HG03558 (cell line): Measurements from ENCODE around the gene SND1.
A peak's percentile ranks its signal among the peaks of the same experiment; 100 is the strongest.

ENCODE experiments used
- ATAC-seq: cut with Tn5 transposase; IDR thresholded peaks from one replicate; pipeline ENCODE4 v1.9.1; 2021; ENCODE audit warnings: moderate number of reproducible peaks; ENCODE audit not compliant: unreplicated experiment; ENCODE audit errors: extremely low read depth

Gene SND1

GRCh38 chr7:128024151-128024550 lies 372.2 kb downstream of the SND1 start:
- no peak for ATAC-seq

DNA sequence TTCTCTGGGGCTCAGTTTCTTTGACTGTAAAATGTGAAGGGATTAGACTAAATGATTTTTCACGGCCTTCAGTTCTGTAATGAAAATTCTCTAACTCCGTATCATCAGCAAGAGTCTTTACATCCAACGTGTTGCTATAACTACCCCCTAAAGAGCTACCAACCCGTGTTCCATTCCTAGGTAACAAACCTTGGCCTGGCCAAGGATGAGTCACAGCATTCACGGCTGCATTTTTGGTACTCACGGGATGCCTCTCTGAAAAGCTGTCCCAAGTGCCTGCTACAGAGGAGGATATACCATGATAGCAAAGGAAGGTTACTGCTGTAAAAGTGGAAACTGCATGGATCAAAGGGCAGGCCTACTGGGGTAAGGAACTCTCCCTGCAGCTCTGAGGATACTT lies 373.4 kb downstream of the SND1 start:
- no peak for ATAC-seq

GRCh38 chr7:128025819-128026218 lies 373.8 kb downstream of the SND1 start:
- ATAC-seq: no peak

DNA sequence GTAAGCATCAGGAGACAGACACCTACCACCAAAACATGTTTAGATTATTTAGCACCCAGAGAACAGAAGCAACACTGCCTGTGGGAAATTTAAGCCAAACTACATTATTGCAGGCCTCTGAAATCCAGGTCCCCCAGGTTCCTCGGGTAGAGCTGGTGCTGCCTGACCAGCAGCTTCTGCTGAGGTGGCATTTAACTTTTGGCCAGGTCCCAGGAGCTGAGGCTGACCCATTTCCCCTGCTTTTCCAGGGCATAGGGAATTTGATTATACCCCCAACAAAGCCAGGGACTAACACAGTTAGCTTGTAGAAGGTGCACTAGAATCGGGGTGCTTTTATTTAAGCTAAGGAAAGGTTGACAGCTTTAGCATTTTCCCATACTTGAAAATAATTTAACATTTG lies 374.6 kb downstream of the SND1 start:
- ATAC-seq: no peak

DNA sequence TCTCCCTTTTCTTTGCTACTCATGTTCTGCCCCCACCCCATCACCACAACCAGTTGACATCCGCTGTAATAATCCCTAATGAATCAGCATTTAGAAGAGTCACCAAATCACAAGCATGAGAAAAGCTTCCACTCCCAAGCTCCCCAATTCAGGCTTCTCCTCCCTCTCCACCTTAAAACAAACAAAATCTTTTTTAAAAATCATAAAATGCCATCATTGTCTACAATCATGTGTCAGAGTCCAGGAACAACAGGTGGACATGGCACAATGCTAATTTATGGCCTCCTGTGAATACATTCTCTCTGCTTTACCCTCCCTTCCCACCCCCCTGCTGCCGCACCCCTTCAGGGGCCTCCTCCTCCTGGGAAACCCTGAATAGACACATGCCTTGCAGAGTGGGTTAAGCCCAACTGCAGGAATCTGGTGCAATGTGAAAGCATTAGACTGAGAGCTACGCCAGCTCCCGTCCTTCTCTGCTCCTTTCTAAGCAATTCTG lies 375.5 kb downstream of the SND1 start:
- no peak for ATAC-seq

- no peak for ATAC-seq
These were observed 377.5 kb downstream of the SND1 start for GRCh38 chr7:128029405-128029995.

GRCh38 chr7:128030263-128030653 lies 378.3 kb downstream of the SND1 start:
- no peak for ATAC-seq

DNA sequence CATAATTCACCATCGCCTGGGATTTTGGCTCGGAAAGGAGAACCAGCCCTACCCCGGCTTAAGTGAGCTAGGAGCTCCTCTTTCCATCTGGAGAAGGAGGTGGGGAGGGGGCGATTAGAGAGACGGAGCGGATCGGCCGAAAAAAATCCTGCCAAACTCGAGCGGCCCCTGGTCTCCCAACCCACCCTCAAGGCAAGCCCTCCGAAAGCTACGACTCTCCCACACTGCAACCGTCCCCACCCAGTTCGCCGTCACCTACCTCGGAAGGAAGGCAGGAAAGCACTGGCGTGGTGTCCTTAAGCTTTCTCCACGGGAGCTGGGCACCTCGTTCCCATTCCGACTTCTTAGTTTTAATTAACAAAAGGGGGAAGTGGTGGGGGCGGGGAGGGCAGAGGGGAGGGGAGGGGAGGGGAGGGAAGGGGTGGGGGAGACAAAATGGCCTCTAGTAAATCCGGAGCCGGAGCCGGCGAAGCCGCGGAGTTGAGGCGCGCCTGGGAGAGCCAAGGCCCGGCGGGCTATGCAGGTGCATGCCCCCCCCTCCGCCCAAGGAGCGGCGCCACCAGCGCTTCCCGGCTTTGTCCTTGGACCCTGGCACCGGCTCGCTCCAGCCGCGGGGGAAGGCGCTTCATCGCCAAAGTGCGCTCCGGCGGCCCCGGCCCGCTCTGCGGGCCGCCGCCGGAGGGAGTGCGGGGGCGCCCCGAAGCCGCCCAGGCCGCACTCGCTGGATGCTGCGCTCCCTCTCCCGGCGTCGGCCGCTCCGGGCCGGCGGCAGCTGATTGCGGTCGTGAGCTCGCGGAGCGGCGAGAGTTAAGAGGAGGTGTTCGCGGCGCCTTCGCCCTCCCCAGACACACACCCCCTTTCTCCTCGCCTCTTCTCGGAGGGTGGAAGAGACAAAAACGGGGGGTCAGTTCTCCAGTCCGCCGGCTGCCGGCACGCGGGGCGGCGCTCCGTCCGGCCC lies 378.9 kb downstream of the SND1 start, which contains the start of gene LRRC4:
TSS of gene LRRC4 (minus strand) at position 784 of the 958 bp plus-strand sequence. CDS start 797 bp downstream, outside the sequence.
- no peak for ATAC-seq

DNA sequence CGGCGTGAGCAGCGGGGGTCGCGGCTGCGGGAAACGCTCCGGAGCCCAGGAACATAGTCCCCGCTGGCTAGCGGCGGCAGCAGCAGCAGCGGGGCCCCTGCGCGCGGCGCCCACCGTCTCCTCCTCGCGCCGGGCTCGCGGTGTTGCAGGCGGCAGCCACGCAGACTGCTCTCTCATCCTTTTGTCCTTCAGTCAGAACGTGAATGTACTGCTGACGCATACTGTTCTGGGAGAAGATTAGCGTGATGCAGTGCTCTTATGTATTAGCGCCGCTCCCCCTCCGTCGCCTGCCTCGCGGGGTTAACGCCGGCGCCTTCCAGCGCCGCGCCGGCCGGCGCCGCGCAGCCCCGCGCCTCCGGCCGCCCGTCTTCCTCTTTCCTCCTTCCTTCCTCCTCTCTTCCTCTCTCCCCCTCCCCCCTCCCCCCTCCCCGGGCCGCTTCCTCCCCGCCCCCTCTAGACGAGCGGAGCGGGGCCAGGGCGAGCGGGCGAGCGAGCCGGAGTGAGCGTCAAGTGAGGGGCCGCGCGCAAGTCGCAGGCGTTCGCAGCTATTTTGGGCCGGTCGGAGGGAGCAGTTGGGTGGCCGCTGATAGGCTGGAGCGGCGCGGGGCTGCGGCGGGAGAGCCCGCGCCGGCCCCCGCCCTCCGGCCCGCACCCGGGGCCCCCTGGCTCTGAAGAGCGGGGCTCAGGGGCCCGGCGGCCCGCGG lies 380.1 kb downstream of the SND1 start:
- peak; percentile 39 for ATAC-seq

DNA sequence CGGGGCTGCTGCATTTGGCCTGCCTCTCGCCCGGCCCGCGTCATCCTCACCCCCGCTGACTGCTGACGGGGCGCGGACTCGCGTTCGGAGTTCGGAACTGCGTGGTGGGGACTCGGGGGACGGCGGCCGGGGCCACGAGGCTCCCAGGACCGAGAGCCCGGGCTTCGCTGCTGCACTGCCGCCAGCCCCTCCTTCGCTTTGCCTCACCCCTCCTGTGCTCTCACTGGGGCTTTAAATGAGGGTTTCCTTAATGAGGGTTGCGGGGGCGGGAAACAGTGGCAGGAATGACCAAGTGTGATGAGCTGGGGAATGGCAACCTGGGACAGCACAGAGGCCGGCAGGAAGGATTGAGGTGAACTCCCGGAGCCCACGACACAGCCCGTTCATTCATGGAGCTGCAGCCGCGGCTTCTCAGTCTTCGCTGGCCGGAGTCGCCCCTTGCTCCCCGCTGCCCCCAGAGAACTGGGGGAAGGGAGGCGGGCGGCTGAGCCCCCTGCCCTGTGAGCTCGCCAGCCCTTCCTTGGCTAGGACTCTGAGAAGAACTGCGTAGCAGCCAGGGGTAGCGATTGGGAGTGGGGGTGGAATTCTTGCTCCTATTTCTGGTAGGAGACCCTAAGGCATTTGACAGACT lies 380.7 kb downstream of the SND1 start:
- ATAC-seq: no peak

DNA sequence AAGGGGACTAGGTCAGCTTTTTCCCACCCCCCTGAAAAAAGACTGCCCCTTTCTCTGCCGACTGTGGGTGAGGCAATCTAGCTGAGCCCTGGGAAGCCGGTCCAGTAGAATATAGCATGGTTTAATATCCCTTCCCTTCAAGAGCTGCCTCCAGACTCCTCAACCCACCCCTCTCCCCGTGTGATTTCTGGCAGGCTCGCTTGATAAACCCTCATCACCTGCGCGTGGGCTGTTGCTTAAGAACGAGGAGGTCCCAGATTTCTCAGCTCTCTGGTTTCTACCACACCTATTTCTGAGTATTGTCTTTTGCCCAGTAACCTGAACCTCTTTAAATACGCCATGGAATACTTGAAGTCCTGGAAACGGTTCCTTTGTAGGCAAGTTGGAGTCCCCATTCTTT lies 381.3 kb downstream of the SND1 start:
- no peak for ATAC-seq

DNA sequence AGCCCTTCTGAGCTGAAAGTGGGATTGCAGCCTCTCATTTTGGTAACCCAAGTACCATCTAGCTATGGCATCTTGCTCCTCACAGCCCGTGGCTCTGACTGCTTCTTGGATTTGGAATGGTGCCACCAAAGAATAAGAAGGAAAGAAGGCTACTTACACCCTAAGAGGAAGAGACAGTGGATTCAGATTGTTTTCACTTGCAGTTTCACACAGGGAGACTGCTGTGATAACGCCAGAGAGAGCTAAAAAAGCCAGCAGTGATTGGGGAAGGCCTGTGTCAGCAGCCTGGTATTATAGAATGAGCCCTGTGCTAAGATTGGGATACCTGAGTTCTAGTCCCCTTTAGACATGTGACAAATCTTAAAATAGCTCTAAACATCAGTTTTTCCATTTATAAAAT lies 382.8 kb downstream of the SND1 start:
- no peak for ATAC-seq

DNA sequence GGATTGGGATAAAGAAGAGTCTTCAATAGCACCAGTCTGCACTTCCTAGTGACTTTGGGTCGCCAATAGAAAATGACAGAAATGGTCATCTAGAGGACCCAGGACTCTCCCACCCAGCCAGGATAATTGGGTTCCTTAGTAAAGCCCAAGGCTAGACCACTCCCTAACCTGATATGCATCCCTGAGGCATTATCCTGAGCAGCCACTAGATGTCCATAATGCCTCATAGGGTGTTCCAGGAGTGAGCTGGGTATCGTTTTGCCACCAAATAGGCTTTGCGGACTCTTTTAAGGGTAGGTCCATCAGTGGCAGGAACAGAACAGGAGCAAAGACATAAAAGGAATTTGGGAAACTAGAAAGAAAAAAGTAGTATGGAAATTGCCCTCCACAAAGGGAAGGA lies 383.7 kb downstream of the SND1 start:
- no peak for ATAC-seq

- ATAC-seq: no peak
These were observed 384.4 kb downstream of the SND1 start for GRCh38 chr7:128036226-128036940.

DNA sequence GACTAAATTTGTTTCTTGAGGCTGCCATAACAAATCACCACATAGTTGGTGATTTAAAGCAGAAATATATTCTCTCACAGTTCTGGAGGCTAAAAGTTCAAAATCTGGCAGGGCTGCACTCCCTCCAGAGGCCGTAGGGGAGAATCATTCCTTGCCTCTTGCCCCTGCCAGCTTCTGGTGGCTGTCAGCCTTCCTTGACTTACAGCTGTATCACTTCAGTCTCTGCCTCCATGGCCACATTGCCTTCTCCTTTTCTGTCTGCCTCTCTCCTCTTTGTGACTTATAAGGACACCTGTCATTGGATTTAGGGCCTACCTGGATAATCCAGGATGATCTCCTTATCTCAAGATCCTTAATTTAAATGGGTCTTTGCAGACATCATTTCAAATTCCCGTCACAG lies 385.1 kb downstream of the SND1 start:
- no peak for ATAC-seq

- no peak for ATAC-seq
These were observed 386.1 kb downstream of the SND1 start for GRCh38 chr7:128037880-128038619.

GRCh38 chr7:128039544-128039953 lies 387.6 kb downstream of the SND1 start:
- ATAC-seq: no peak

- no peak for ATAC-seq
These were observed 388.2 kb downstream of the SND1 start for GRCh38 chr7:128040205-128040604.

DNA sequence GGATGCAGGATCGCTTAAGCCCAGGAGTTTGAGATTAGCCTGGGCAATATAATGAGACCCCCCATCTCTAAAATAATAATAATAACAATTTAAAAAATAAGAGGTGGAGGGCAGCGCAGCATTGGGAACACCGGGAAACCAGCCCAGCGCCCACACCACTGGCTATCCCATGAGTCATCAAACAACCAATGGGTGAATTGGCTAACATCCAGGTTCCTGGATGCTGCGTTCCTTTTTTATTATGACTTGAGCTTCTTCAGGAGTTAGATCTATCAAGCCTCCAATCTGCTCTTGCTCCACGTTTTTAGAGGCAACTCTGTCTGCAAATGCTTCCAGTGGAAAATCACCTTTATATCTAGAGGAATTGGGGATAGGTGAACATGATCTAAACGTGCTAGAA lies 389.2 kb downstream of the SND1 start:
- ATAC-seq: no peak
